ENCODE data around the gene MATN4. TPM values are rescaled to one million over a fixed set of nuclear protein-coding genes. Genes with fewer than 3 reads are reported as not detected.

The MATN4 gene
- total RNA-seq, 1 experiment from 2014 or later = 0.33 TPM

- BruUV-seq (replicated peaks) = no TSS peak
- H3K9me2 ChIP-seq (ENCODE audit: insufficient read depth) = no peaks in the 10 kb centered on the region
- no peak overlapping the region for H3K27ac ChIP-seq
- no peak for DNase-seq
- intact Hi-C loops (cut with micrococcal nuclease; ENCODE audit: unreplicated experiment) = no loop called here
- no peaks in the 10 kb centered on the region for H3K9me3 ChIP-seq (ENCODE audit: insufficient read depth, low read depth)
- H3K27me3 ChIP-seq (ENCODE audit: insufficient read depth, low read depth) = no peaks in the 10 kb centered on the region
- peaks cover 22% of the 10 kb centered on the region for H3K4me1 ChIP-seq (replicated peaks; ENCODE audit: insufficient read depth)
- no peaks in the 10 kb centered on the region for H3K36me3 ChIP-seq (ENCODE audit: low read depth)
- H2AFZ ChIP-seq = no peak overlapping the region
- POLR2A ChIA-PET (ENCODE audit: unreplicated experiment) = no interaction called here
- no peak for TF ChIP-seq EZH2 (IDR thresholded peaks at IDR 0.05; ENCODE audit: low read depth)
- TF ChIP-seq, protein P1, sequence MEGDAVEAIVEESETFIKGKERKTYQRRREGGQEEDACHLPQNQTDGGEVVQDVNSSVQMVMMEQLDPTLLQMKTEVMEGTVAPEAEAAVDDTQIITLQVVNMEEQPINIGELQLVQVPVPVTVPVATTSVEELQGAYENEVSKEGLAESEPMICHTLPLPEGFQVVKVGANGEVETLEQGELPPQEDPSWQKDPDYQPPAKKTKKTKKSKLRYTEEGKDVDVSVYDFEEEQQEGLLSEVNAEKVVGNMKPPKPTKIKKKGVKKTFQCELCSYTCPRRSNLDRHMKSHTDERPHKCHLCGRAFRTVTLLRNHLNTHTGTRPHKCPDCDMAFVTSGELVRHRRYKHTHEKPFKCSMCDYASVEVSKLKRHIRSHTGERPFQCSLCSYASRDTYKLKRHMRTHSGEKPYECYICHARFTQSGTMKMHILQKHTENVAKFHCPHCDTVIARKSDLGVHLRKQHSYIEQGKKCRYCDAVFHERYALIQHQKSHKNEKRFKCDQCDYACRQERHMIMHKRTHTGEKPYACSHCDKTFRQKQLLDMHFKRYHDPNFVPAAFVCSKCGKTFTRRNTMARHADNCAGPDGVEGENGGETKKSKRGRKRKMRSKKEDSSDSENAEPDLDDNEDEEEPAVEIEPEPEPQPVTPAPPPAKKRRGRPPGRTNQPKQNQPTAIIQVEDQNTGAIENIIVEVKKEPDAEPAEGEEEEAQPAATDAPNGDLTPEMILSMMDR (conservative IDR thresholded peaks at IDR 0.05) = no peak
- no peak overlapping the region for H3K4me2 ChIP-seq
- H4K20me1 ChIP-seq (ENCODE audit: insufficient read depth) = no peaks in the 10 kb centered on the region
- CTCF ChIA-PET = interaction anchor here (0.6 to 1.2 kb wide), 4 partner anchors 47 to 453 kb away, joined by 3 to 8 read pairs (median 4); no protein-coding TSS in a partner anchor
- no peak overlapping the region for H3K4me3 ChIP-seq
- no peaks in the 10 kb centered on the region for H3K79me2 ChIP-seq (ENCODE audit: low read depth)
- H3F3A ChIP-seq (ENCODE audit: insufficient read depth, low read depth) = peaks cover 24% of the 10 kb centered on the region
Measured at GRCh38 chr20:45317826-45318225, 9.7 kb upstream of the MATN4 start.

DNA sequence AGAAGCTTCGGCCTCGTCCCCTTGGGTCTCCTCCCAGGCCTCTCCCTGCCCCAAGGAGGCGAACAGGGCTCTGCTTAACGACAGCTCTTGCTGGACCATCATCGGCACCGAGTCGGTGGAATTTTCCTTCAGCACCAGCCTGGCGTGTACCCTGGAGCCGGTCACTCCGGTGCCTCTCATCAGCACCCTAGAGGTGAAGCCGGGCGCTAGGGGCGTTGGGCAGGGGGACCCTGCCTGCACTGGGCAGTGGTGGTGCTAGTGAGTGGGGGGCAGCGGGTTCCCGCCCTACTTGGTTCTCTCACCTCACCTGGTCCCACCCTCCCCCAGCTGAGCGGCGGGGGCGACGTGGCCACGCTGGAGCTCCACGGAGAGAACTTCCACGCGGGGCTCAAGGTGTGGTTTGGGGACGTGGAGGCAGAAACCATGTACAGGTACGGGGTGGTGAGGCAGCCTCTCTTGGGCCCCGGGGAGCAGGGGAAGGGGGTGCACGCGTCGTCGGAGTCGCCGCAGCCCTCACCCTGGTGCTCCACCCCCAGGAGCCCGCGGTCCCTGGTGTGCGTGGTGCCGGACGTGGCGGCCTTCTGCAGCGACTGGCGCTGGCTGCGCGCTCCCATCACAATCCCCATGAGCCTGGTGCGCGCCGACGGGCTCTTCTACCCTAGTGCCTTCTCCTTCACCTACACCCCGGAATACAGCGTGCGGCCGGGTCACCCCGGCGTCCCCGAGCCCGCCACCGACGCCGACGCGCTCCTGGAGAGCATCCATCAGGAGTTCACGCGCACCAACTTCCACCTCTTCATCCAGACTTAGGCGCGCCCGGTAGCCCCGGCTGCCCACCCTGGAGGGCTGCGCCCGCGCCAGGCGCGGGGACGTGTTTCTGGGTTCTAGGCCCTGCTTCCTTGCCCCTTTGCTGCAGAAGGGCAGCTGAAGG, 8.3 kb upstream of the MATN4 start:
- Histone ChIP-seq H3K79me2 (ENCODE audit: low read depth) (no peaks in the 10 kb centered on the region), H3K27ac (no peak overlapping the region), H3K4me1 (replicated peaks; ENCODE audit: insufficient read depth) (peaks cover 10% of the 10 kb centered on the region), H2AFZ (no peak overlapping the region), H3K9me2 (ENCODE audit: insufficient read depth) (no peaks in the 10 kb centered on the region), H3F3A (ENCODE audit: insufficient read depth, low read depth) (peaks cover 10% of the 10 kb centered on the region; the same call in 1 of the 2 replicates), H3K9me3 (ENCODE audit: insufficient read depth, low read depth) (no peaks in the 10 kb centered on the region), H3K27me3 (ENCODE audit: insufficient read depth, low read depth) (no peaks in the 10 kb centered on the region), H3K4me3 (no peak overlapping the region), H4K20me1 (ENCODE audit: insufficient read depth) (no peaks in the 10 kb centered on the region), H3K36me3 (ENCODE audit: low read depth) (no peaks in the 10 kb centered on the region), H3K4me2 (no peak overlapping the region)
- TF ChIP-seq, protein P1 (conservative IDR thresholded peaks at IDR 0.05) = no peak
- TF ChIP-seq EZH2 (IDR thresholded peaks at IDR 0.05; ENCODE audit: low read depth) = no peak
- POLR2A ChIA-PET (ENCODE audit: unreplicated experiment) = interaction anchor here (0.6 kb wide), 1 partner anchor 121 kb away, joined by 8 read pairs; no protein-coding TSS in a partner anchor
- no TSS peak for BruUV-seq (replicated peaks)
- no peak for DNase-seq
- CTCF ChIA-PET = no interaction called here
- intact Hi-C loops (cut with micrococcal nuclease; ENCODE audit: unreplicated experiment) = no loop called here

DNA sequence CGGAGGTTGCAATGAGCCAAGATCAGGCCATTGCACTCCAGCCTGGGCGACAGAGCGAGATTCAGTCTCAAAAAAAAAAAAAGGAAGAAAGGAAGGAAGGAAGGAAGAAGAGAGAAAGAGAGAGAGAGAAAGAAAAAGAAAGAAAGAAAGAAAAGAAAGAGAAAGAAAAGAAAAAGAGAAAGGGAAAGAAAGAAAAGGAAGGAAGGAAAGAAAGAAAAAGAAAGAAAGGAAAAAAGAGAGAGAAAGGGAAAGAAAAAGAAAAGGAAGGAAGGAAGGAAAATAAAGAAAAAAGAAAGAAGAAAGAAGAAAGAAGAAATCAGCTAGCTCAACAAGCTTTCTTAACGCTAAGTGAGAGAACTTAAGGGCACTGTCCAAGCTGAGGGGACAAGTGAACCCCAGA, 7.6 kb upstream of the MATN4 start:
- no peak for DNase-seq
- Histone ChIP-seq H2AFZ (no peak overlapping the region), H3F3A (ENCODE audit: insufficient read depth, low read depth) (peaks cover 2% of the 10 kb centered on the region; the same call in 1 of the 2 replicates), H3K9me2 (ENCODE audit: insufficient read depth) (no peaks in the 10 kb centered on the region), H4K20me1 (ENCODE audit: insufficient read depth) (no peaks in the 10 kb centered on the region), H3K79me2 (ENCODE audit: low read depth) (no peaks in the 10 kb centered on the region), H3K36me3 (ENCODE audit: low read depth) (no peaks in the 10 kb centered on the region), H3K4me1 (replicated peaks; ENCODE audit: insufficient read depth) (peaks cover 5% of the 10 kb centered on the region; the same call in 1 of the 2 replicates), H3K9me3 (ENCODE audit: insufficient read depth, low read depth) (no peaks in the 10 kb centered on the region), H3K27me3 (ENCODE audit: insufficient read depth, low read depth) (no peaks in the 10 kb centered on the region), H3K27ac (no peak overlapping the region), H3K4me3 (no peak overlapping the region), H3K4me2 (no peak overlapping the region)
- no TSS peak for BruUV-seq (replicated peaks)
- POLR2A ChIA-PET (ENCODE audit: unreplicated experiment) = no interaction called here
- intact Hi-C loops (cut with micrococcal nuclease; ENCODE audit: unreplicated experiment) = no loop called here
- TF ChIP-seq, protein P1 (conservative IDR thresholded peaks at IDR 0.05) = no peak
- TF ChIP-seq EZH2 (IDR thresholded peaks at IDR 0.05; ENCODE audit: low read depth) = no peak
- CTCF ChIA-PET = interaction anchor here (0.7 kb wide), 1 partner anchor 399 kb away, joined by 9 read pairs; no protein-coding TSS in a partner anchor
